H1 (cell line): Measurements from ENCODE around the gene OR10G3.

Experiments used
- EZH2 ChIP-seq: fragments of 200-600 bp; sonication (generic); IDR thresholded peaks from 2 replicates; pipeline ENCODE4 v1.7.1; 2012; ENCODE audit warnings: low read depth, mild to moderate bottlenecking, moderate library complexity, low read length, inconsistent platforms; ENCODE audit not compliant: severe bottlenecking
- GTF2F1 ChIP-seq: IDR thresholded peaks from 2 replicates; pipeline ENCODE4 v1.6.1; 2012; ENCODE audit warnings: low read depth, low read length, improper control_type of control experiment, borderline replicate concordance
- MAFK ChIP-seq: IDR thresholded peaks from 2 replicates; pipeline ENCODE4 v1.6.1; 2012; ENCODE audit warnings: low read depth, mild to moderate bottlenecking, improper control_type of control experiment, low read length
- POLR2A ChIP-seq, 2 experiments: IDR thresholded peaks; 1 replicate in 1 of 2; 2 replicates in 1 of 2; pipeline ENCODE4 v1.6.1; 2011; ENCODE audit warnings: low read depth in 2 of 2, low read length in 2 of 2, mild to moderate bottlenecking in 2 of 2; ENCODE audit errors: control extremely low read depth in 1 of 2
- POLR2AphosphoS5 ChIP-seq: IDR thresholded peaks from 2 replicates; pipeline ENCODE4 v1.6.1; 2011; ENCODE audit warnings: low read depth, low read length
- RBBP5 ChIP-seq: IDR thresholded peaks from 2 replicates; pipeline ENCODE4 v1.7.1; 2012; ENCODE audit warnings: low read depth, mild to moderate bottlenecking, inconsistent platforms, low read length, moderate library complexity, borderline replicate concordance

- no peak for TF ChIP-seq POLR2A (IDR thresholded peaks at IDR 0.05; ENCODE audit: control extremely low read depth in 1 of 2, low read depth in 2 of 2, low read length in 2 of 2)
- TF ChIP-seq EZH2, result no peak
- no peak for TF ChIP-seq RBBP5
- TF ChIP-seq MAFK, result no peak
- no peak for TF ChIP-seq POLR2AphosphoS5
- no peak for TF ChIP-seq GTF2F1
Observed at GRCh38 chr14:21617614-21618013, 37.7 kb upstream of the OR10G3 start.
